Thyroid gland (tissue), 4 donors: ENCODE data around the gene HDAC11.

Experiments
- POLR2A ChIP-seq, 2 donors: fragments of 450-650 bp; IDR thresholded peaks; one replicate each; pipeline ENCODE4 v1.6.1; 2017; ENCODE audit warnings: antibody characterized with exemption in 2 of 2, mild to moderate bottlenecking in 2 of 2, moderate library complexity in 1 of 2
- TF ChIP-seq, protein P1 (sequence below), 6 experiments: fragments of 200-600 bp in 3 of 6; fragments of 450-650 bp in 3 of 6; sonication (generic) in 3 of 6; IDR thresholded peaks; one replicate each; pipeline ENCODE4 v1.5.1; 2016 to 2019; ENCODE audit warnings: antibody characterized with exemption in 6 of 6, mild to moderate bottlenecking in 2 of 6, inconsistent platforms in 1 of 6, moderate library complexity in 1 of 6

DNA sequence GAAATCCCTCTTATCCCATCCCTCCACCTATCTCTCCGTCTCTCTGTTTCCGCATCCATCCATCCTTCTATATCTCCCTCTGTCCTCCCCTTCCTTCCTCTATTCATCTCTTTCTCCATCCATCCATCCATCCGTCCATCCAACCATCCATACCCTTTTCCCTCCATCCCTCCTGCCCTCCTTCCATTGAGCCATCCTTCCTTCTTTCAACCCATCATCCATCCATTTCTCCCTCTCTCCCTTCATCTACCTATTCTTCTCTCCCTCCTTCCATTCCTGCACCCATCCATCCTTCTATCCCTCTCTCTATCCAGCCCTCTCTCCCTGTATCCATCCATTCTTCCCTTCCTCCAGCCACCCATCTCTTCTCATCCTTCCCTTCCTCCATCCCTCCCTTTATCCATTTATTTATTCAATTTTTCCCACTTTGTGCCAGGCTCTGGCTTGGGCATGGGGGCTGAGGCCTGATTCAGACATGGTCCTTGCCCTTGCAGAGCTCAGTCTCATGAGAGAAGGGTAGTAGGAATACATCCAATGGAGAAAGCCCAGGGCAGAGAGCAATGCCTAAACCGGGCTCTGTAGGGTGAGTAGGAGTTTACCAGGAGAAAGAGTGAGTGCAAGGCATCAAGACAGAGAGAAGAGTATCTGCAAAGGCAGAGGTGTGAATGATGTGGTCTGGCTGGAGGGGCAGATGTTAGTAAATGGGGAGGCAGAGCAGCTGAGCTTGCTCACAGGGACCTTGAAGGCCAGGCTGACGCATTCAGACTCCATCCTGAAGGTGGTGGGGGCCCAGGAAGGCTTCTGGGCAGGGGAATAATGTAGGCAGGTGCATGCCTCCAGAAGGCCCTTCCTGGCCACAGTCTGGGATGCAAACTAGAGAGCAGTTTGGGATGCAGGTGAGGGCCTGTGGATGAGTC is 49.3 kb downstream of the HDAC11 start:
- TF ChIP-seq, protein P1, sequence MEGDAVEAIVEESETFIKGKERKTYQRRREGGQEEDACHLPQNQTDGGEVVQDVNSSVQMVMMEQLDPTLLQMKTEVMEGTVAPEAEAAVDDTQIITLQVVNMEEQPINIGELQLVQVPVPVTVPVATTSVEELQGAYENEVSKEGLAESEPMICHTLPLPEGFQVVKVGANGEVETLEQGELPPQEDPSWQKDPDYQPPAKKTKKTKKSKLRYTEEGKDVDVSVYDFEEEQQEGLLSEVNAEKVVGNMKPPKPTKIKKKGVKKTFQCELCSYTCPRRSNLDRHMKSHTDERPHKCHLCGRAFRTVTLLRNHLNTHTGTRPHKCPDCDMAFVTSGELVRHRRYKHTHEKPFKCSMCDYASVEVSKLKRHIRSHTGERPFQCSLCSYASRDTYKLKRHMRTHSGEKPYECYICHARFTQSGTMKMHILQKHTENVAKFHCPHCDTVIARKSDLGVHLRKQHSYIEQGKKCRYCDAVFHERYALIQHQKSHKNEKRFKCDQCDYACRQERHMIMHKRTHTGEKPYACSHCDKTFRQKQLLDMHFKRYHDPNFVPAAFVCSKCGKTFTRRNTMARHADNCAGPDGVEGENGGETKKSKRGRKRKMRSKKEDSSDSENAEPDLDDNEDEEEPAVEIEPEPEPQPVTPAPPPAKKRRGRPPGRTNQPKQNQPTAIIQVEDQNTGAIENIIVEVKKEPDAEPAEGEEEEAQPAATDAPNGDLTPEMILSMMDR (IDR thresholded peaks at IDR 0.05), result no peak
- TF ChIP-seq POLR2A (IDR thresholded peaks at IDR 0.05), result no peak
